Lower leg skin (tissue), 3 donors: ENCODE data around the gene NPIPA1.
"Not testable (repeated sequence)": the region's sequence is repeated elsewhere in the genome, so short reads cannot be mapped to it uniquely, and the experiment has no call there.

ENCODE experiments used
- CTCF ChIP-seq, 3 donors: fragments of 450-650 bp; IDR thresholded peaks; one replicate each; pipeline ENCODE4 v1.5.1; 2016; ENCODE audit warnings: antibody characterized with exemption in 3 of 3, mild to moderate bottlenecking in 3 of 3, moderate library complexity in 2 of 3
- POLR2A ChIP-seq, 2 donors: fragments of 450-650 bp; IDR thresholded peaks; one replicate each; pipeline ENCODE4 v1.6.1; 2016 to 2017; ENCODE audit warnings: antibody characterized with exemption in 2 of 2, mild to moderate bottlenecking in 1 of 2, moderate library complexity in 1 of 2

DNA sequence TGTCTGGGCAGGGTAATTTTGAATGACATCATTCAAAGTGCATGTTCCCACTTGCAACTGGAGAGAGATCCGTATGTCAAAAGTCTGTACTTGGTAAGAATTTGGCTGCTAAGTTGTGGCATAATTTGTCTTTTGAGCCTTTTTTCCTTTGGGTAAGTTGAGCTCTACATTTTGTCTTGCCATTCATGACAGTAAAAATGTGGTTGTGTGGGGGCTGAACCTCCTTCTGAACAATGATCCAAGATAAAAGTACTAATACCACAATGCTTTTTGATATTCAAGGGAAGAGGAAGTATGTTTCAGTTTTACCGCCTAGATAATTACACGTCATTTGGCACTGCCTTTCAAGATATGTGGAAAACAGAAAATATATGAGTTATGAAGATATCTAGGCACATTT lies 5.4 kb downstream of the NPIPA1 start:
- not testable (repeated sequence) for TF ChIP-seq CTCF, POLR2A (IDR thresholded peaks at IDR 0.05)
